Glomerular visceral epithelial cell (primary cell): ENCODE data around the gene DGKD.
A peak's percentile ranks its signal among the peaks of the same experiment; 100 is the strongest.

Experiments
- DNase-seq: peaks from one replicate; pipeline ENCODE4 v3.0.0-alpha.2; 2016; ENCODE audit errors: extremely low spot score

DGKD gene

DNA sequence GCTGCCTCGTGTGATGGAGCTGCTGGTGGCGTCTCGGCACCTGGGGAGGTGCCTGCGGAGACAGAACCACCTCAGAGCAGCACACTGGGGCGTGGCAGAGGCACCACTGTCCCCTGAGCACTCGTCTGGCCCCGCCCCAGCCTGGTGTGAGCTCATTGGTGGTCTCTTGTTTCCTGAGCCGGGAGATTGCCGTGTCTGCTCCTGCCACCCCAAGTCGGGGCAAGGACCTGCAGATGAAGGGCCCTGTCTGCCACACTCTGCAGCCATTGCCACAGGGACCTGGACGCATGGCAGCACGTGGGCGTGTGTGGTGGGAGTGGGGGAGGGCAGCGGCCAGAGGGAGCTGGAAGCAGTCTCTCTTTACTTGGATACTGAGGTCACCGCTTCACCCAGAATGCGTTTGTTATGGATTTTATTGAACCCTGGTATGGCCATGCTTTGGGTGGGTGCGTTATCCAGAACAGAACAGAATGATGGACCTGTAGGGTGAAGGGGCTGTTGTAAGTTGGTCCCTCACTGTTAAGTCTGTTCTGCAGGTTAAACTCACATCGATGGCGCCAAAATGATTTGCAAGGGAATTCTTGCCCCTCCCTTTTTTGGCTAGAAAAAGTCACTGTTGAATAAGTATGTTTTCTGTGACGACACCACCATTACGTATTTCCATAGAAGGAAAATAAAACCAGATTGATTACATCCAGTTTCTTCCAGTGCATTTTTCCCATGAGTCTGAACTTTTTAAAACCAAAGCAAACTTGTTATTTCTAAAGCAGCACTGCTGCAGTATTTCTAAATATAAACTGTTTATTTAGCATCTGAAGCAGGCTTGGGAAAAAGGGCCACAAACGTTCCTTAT, 120.2 kb downstream of the DGKD start:
- no peak for DNase-seq

DNA sequence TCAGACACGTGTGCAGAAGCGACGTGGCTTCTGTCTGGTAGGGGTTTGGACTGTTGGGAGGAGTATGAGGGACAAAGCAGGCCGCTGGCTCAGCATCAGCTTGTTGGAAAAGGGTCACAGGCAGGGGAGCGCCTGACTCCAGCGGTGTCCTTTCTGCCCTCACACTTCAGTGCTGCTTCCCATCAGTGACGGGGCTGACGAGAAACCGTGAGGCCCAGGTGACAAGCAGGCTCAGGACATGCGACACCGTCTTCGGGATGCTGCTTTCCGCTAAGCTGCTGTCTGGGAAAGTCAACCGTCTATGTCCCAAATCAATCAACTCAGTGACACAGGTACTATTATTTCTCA, 121.7 kb downstream of the DGKD start:
- DNase-seq, result no peak

DNA sequence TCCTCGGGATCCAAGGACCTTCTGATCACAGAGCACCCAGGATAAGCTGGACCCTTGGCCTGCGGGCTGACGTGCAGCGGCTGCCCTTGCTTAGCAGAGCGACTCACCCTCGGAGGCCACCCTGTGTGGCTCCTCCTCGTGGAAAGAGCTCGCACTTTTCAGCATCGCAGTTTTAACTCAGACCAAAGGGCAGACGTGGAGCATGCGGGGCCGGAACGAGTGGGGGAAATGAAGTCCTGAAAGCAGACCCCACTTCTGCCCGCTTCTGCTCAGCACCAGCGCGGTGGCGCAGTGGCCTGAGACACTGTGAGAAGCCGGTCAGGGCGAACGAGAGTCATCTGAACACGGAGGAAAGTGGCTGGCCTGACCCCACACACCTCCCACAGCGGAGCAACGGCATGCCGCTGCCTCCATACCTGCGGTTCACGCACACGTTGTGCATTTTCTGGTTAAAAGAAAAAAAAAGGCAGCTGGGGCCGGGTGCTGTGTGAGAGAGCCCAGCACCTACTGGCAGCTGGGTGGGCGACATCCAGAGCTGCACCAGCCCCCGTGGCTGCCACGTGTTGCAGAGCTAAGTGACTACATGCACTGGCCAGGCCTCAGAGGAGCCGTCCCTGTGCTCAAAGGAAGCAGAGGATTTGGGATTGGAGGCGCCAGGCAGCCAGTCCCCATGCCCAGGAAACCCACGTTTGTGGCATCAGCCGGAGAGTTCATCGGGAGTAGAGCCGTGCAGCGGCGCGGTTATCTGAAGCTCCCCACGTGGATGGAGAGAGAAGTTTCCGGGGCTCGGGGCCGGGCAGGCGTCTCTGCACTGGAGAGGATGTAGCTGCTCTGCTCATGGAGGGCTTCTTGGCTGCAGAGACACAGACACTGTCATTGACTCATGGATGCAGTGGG, 122.6 kb downstream of the DGKD start:
- DNase-seq, result no peak

DNA sequence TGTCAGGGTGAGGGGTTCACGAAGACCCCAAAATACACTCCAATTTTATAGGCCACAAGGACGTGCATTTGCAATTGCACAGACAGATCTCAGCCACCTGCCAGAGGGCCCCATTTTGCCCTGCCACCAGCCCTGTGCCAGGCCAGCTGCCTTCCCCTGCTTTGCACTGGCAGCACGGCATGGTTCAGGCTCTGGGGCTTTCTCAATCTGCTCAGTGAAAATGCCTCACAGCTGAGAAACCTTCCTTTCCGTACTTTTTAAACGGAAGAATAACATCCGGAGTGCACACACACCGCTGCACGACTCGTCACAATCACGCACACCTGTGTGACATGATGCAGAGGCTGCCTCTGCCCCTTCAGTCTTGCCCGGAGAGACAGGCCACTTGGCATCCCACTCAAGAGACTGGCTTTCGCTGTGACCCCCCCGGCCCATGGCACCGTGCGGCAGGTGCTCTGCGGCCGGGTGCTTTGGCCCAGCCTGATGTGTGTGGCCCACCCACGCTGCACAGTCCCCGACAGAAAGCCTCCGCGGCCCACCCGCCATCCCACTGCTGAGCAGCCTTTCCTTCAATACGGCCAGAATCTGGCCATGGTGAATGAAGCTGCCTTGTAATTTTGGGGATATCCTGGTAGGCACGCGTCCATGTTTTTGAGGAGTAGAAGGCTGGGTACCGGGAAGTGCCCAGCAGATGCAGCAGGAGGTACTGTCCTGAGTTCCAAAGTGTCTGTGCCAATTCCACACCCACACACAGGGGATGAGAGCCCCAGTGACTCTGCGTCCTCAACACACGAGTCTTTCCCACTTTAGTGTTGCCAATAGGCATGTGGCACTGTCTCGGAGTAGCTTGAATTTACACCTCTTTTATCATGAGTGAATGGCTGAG, 123.5 kb downstream of the DGKD start:
- DNase-seq, result no peak

DNA sequence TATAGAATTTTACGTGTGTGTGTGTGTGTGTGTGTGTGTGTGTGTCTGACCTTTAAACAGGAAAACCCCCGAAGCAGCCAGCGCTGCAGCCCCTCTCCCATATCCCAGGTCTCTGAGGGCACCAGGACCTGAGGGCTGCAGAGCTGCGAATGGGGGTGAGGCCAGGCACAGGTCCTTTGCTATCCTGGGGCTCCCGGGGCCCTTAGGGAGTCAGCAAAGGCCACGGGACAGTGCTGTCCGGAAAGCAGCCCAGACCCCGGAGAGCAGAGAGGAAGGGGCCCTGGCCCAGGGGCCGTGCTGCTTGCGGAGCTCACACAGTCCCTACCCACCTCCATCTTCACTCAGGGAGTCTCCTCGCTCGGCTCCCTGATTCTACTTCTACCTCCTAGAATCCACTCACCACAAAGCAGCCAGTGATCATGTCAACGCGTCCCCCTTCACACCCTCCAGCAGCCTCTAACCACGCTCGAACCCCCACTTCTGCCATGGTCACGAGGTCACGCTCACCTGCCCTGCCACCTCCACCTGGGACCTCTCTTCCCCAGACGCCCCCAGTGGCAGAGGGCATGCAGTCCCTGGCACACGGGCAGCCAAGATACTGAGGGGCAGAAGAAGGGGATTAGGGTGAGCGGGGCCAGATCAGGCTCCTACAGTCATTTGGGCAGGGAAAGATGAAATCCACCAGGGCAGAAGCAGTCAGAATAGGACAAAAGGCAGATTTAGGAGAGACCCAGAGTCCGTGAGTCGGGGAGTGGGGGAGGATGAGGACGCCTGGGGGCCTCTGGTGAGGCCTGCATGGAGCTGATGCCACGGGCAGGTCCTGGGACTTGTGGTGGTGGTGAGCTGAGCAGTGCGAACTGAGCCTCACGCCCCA, 125.6 kb downstream of the DGKD start:
- no peak for DNase-seq

DNA sequence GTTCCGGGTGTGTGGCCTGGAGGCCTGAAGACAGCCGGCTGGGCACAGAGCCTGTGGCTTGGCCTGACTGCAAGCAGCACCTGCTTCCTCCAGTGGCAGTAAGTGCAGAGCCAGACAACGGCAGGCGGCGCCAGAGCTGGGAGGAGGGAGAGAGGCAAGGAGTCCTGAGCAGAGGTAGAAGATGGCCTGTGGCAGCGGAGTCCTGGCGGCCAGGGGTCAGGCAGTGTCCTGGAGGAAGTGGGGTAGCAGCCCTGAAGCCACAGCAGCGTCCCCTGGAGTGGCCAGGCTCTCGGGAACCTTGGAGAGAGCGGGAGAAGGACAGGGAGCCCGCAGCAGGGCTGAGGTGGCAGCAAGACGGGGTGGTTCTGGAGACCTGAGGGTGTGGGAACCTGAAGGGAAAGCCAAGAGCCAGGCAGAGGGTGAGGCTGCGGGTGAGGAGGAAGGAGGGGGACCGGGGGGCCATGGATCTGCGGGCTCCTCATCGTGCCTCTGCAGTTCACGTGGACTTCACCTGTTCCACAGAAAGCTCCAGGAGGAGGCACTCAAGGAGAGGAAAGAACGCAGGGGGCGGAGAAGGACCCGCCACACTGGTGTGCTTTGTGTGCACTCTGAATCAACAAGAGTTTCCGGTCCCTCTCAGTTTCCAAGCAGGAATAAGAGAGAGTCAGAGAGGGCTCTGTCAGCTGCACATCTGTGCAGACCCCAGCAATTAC, 126.4 kb downstream of the DGKD start:
- DNase-seq, result peak; percentile 26

DNA sequence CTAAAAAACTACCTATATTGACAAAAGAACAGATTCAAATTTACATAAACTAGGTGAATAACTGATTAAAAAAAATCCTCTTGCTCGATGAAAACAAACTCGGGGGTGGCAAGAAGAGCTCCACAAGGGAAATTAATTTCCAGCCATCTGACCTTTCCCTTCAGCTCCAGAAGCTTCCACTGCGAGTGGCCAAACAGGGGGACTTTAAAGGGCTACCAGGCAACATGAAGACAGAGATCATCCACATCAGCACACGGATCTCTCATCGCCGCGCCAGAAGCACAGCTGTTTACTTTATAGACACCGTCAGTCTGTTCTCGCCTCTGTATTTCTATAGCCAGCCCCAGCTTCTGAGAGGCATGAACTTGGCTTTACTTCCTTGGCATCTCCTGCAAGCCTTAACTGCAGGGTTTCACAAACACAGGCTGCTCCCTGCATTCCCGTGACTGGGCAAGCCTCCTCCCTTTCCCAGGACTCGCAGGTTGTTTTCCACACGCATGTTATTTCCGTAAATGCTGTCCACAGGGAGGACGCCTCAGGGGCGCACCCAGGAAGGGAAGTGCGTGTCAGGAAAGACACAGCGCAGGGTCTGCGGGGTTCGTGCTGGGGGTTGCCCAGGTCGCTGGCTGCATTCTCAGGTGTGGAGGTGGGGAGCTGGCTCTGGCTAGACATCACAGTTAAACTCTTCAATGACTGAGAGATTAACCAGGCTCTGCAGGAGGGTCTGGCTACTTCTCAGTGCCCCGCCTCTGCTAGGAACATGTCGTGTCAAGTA, 127.3 kb downstream of the DGKD start:
- no peak for DNase-seq

DNA sequence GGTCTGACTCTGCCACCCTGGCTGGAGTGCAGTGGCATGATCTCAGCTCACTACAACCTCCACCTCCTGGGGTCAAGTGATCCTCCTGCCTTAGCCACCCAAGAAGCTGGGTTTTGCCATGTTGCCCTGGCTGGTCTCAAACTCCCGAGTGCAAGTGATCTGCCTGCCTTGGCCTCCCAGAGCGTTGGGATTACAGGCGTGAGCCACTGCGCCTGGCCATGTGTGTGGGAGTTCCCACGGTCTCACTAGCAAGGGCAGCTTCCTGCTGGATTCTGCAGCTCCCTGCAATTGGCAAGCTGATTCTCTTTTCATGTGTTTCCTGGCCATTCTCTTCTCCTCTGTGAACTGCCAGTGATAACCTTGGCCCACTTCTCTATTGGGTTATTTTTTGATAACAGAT, 128.3 kb downstream of the DGKD start:
- no peak for DNase-seq

DNA sequence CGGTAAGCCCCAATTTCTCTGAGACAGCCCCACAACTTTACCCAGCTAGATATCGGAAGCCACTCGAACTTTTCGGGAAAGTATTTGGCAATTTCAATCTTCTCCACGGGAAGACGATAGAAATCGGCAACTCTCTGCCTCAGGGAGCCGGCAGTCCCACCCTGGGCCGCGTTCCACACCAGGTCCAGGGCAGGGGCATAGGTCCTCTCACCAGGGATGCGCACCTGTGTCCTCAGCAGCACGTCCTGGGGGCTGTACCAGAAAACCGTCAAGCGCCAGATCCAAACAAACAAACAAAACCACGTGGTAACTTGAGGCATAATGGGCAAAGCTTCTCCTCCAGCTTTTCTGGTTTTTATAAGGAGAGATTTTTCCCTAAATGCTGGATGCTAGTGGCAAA, 131.4 kb downstream of the DGKD start:
- DNase-seq, result no peak

DNA sequence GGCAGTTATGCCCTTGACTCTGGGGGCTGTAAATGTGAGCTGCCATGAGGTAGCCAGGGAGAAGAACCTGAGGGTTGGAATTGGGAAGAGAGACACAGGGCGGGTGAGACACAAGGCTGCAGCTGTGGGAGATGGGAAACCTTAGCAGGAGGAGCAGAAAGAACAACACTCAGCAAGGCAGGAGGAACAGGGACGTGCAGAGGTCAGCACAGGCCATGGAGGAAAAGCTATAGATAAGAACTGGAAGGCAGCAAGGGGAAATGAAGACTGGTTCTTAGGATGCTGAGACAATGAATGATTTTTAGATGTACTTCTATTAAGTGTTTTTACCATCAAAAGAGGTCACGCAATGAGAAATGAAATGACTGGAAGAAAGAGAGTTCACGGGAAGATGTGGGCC, 132.1 kb downstream of the DGKD start:
- no peak for DNase-seq

DNA sequence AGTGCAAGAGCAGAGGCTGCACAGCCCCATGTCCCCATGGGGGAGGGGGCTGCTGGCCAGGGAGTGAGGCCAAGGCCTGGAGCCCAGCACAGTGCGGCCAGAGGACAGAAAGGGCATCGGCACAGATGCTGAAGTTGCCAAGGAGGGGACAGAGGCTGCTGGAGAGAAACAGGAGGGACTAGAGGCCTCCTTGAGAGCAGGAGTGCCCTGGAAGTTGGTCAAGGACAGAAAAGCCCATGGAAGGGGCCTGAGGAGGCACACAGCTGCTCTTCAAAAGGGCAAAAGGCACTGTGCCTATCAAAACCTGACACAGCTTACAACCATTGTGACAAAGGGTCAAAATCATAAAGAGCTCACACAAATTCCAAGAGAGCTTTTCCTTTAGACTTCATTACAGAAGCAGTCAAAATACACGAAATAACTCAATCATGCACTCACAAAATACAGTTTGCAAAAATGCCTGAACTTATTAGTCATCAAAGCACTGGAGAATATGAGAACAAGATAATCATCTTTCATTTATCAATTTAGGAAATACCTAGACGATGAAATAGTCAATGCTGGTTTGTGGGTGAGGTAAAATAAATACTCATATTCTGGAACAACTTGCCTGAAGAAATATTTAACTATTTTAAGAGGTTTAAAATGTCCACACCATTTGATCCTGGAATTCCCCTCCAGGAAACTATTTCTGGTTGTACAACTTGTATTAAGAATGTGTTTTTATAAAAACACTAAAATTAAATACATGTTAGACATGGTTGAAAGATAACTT, 132.7 kb downstream of the DGKD start:
- peak; percentile 95 for DNase-seq

DNA sequence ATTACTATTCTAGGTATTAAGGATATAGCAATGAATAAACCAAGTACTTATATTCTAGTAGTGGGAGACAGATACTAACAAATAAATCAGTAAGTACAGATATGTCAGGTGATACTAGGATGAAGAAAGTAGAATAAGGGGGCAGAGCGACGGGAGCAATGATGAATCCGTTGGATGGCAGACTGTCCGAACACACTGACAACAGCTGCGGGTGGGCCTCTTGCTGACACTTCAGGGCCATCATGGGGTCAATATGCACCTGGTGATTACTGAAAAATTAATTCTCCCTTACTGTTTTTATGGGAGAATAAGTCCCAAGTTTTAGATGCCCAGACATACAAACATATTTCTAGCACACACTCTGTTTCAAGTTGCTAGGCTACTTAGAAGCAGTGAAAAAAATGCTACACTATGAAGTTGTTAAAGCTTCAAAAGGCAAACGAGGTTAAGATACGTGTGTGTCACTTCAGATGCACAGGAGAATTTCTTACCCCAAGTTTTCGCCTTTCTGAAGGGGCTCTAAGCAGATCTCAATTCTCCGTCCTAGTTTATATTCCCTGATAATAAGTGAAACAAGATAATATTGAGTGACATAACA, 133.6 kb downstream of the DGKD start:
- DNase-seq, result peak; percentile 43

DNA sequence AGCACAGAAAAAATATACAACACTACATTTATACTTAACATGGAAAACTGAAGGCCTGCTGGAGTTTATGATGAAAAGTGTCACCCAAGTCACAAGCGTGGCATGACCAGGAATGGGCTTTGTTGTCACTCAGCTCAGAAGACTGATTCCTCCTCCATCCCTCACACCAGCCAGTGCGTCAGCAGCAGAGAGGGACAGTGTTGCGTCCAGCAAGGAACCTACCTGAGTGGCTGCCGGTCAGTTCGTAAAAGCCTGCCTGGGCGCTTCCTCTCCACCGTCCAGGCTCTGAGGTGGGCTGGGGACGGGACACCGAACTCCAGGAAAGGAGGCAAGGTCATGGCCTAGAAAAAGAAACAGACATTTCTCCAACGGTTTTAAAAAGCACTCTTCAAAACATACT, 134.8 kb downstream of the DGKD start:
- no peak for DNase-seq

DNA sequence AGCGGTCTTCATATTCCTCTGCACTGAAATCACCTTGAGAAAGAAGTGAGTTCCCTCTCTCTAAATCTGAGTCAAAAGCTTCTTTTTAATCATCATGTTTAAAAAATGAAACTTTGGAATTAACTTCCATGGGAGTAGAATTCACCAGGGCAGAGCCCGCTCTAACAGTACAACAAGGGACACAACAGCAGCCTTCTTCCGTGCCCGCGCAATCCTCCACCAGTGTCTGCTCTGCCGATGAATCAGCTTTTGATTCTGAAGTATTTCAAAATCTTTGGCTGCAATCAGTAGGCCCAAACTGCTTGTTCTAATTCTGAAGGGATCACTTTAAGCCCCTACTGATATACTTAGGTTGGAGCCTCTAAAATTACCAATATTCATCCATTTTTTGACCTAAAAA, 135.4 kb downstream of the DGKD start:
- no peak for DNase-seq

DNA sequence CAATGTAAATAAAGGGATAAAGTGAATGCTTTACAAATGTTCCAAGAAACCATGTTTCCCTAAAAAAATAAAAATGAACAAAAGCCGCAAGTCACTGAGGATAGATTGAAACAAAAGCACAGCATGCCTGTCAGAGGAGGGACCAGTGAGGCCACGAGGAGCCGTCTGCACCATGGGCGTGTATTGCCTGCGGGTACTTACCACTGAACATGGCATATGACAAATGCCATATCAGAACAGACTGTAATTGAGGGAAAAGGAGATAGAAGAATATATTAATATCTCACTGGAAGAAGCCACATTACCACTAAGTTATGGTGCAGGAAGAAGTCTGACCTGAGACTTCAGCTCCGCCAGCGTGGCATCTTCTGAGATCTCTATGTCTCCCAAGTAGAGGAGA, 136.5 kb downstream of the DGKD start:
- DNase-seq, result no peak

DNA sequence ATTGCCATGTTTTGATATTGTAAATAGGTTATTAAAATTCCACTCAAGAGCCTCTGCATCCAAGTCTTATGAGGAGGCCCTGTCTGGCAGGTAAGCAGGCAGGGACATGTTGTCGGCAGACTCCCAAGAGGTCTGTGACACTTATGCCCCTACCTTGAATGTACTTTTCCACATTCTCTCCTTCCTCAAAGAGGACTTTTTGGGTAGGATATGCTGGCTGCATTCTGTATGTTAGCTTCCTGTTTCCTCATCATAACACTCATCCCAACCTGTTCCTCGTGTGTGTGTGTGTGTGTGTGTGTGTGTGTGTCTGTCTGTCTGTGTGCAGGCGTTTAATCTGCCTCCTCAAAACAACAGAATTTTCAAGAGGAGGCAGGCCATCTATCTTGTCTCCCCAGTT, 137.0 kb downstream of the DGKD start:
- no peak for DNase-seq

DNA sequence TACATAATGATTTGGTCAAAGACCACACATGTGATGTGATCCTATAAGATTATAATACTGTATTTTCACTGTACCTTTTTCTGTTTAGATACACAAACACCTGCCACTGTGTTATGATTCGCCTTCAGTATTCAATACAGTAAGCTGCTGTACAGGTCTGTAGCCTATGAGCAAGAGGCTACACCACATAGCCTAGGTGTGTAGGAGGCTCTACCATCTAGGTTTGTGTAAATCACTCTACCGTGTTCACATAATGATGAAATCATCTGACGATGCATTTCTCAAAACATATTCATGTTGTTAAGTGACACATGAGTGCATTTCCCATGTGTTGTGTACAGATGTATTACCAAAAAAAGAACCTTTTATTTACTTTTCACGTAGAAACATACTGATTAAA, 137.8 kb downstream of the DGKD start:
- no peak for DNase-seq

DNA sequence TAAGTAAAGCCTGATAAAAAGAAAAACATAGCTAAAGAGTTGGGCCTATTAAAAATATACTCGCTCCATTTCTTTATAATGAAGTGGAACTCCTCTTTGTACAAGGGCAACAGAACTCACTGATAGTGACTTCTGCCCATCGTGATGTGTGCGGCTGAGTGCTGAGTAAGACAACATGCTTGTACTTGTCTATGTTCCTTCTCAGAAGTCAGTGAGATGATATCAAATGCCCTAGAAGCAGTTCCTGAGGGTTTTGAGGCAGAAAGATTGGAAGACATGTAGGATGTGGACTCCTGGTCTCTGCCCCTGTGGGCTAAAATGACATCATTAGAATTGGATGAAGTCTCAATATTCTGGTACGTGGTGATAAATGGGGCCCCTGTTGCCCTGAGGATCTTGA, 138.5 kb downstream of the DGKD start:
- DNase-seq, result no peak
